Measurements from ENCODE around the gene DOP1A.

- TF ChIP-seq MAX (IDR thresholded peaks at IDR 0.05) (no peak), SCMH1 (CRISPR knock-in tag; IDR thresholded peaks at IDR 0.05; ENCODE audit: borderline replicate concordance) (no peak), HDAC6 (IDR thresholded peaks at IDR 0.05; ENCODE audit: low read depth, low read length) (no peak), POLR2A (IDR thresholded peaks at IDR 0.05; ENCODE audit: insufficient read depth in 1 of 2, low read depth in 2 of 2, low read length in 2 of 2) (no peak), ZNF546 (CRISPR knock-in tag; conservative IDR thresholded peaks at IDR 0.05) (no peak), SP1 (IDR thresholded peaks at IDR 0.05) (no peak), SP1 (CRISPR knock-in tag; IDR thresholded peaks at IDR 0.05) (no peak), REST (IDR thresholded peaks at IDR 0.05; ENCODE audit: borderline replicate concordance in 1 of 2, low read depth in 1 of 2, low read length in 2 of 2) (no peak), BHLHE40 (IDR thresholded peaks at IDR 0.05; ENCODE audit: low read length) (no peak), ZFX (CRISPR knock-in tag; IDR thresholded peaks at IDR 0.05; ENCODE audit: low read depth) (no peak), YY1 (IDR thresholded peaks at IDR 0.05; ENCODE audit: insufficient read depth, insufficient replicate concordance, low read depth, low read length) (no peak), HOXA7 (CRISPR knock-in tag; IDR thresholded peaks at IDR 0.05) (no peak)
- TF ChIP-seq, protein P1, sequence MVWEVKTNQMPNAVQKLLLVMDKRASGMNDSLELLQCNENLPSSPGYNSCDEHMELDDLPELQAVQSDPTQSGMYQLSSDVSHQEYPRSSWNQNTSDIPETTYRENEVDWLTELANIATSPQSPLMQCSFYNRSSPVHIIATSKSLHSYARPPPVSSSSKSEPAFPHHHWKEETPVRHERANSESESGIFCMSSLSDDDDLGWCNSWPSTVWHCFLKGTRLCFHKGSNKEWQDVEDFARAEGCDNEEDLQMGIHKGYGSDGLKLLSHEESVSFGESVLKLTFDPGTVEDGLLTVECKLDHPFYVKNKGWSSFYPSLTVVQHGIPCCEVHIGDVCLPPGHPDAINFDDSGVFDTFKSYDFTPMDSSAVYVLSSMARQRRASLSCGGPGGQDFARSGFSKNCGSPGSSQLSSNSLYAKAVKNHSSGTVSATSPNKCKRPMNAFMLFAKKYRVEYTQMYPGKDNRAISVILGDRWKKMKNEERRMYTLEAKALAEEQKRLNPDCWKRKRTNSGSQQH (CRISPR knock-in tag; IDR thresholded peaks at IDR 0.05; ENCODE audit: low read depth), result no peak
- TF ChIP-seq, protein P2, sequence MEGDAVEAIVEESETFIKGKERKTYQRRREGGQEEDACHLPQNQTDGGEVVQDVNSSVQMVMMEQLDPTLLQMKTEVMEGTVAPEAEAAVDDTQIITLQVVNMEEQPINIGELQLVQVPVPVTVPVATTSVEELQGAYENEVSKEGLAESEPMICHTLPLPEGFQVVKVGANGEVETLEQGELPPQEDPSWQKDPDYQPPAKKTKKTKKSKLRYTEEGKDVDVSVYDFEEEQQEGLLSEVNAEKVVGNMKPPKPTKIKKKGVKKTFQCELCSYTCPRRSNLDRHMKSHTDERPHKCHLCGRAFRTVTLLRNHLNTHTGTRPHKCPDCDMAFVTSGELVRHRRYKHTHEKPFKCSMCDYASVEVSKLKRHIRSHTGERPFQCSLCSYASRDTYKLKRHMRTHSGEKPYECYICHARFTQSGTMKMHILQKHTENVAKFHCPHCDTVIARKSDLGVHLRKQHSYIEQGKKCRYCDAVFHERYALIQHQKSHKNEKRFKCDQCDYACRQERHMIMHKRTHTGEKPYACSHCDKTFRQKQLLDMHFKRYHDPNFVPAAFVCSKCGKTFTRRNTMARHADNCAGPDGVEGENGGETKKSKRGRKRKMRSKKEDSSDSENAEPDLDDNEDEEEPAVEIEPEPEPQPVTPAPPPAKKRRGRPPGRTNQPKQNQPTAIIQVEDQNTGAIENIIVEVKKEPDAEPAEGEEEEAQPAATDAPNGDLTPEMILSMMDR (CRISPR knock-in tag; IDR thresholded peaks at IDR 0.05), result no peak
Measured at GRCh38 chr6:83069633-83070032, 2.2 kb downstream of the DOP1A start.
